ENCODE results near the gene KRT7.
"Not testable (repeated sequence)": the region's sequence is repeated elsewhere in the genome, so short reads cannot be mapped to it uniquely, and the experiment has no call there.

KRT7 gene

DNA sequence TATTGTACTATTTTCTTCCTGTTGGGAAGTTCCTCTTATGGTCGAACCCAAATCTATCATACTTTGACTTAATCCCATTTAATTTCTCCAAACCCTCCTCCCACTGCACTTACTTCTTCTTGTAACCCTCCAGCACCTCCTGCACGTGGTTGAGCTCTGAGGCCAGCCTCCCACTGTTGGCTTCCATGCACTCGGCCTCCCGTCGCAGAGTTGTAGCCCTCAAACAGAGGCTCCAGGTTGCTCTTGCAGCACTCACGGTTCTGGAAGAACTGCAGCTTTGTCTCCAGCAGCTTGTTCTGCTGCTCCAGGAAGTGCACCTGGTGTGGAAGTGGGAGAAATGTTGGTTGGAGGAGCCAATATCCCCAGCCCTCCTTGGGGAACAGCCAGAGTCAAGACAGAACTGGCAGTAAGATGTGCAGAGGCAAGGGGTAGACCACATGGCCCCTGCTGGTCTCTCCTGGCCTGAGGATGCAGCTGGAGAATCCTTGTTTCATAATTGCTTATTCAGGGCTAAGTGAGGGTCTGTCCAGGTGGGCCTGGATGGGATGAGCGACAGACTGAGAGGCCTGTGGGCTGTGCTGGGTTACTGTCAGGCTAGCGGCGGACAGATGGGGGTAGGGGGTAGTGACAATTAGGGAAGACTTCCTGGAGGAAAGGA is 23.0 kb downstream of the KRT7 start:
- no peak for DNase-seq (ENCODE audit: low read depth in 3 of 3)

DNA sequence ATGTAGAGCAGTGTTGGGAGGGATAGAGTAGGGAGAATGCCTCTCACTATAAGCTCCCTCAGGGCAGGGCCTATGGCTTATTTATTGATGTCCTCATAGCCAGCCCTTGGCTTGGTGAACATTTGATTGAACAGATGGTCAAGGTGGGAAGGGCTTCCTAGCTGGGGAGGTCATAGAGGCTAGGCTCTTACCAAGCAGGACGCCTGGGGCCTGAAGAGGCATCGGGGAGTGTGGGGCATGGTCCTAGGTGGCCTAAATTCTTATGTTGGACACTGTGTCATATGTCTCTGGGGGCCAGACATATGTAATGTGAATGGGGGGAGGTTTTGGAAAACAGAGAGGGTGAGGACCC is 23.5 kb downstream of the KRT7 start:
- DNase-seq (ENCODE audit: low read depth in 3 of 3) = no peak

- DNase-seq (ENCODE audit: low read depth in 3 of 3) = no peak
Observed at GRCh38 chr12:52257074-52257551, 24.1 kb downstream of the KRT7 start.

GRCh38 chr12:52257922-52258321 is 24.9 kb downstream of the KRT7 start:
- not testable (repeated sequence) for DNase-seq (ENCODE audit: low read depth in 3 of 3)

- no peak for DNase-seq (ENCODE audit: low read depth in 3 of 3)
Observed at GRCh38 chr12:52258335-52258901, 25.4 kb downstream of the KRT7 start.

- no peak for DNase-seq (ENCODE audit: low read depth in 3 of 3)
Observed at GRCh38 chr12:52259657-52260243, 26.7 kb downstream of the KRT7 start.

DNA sequence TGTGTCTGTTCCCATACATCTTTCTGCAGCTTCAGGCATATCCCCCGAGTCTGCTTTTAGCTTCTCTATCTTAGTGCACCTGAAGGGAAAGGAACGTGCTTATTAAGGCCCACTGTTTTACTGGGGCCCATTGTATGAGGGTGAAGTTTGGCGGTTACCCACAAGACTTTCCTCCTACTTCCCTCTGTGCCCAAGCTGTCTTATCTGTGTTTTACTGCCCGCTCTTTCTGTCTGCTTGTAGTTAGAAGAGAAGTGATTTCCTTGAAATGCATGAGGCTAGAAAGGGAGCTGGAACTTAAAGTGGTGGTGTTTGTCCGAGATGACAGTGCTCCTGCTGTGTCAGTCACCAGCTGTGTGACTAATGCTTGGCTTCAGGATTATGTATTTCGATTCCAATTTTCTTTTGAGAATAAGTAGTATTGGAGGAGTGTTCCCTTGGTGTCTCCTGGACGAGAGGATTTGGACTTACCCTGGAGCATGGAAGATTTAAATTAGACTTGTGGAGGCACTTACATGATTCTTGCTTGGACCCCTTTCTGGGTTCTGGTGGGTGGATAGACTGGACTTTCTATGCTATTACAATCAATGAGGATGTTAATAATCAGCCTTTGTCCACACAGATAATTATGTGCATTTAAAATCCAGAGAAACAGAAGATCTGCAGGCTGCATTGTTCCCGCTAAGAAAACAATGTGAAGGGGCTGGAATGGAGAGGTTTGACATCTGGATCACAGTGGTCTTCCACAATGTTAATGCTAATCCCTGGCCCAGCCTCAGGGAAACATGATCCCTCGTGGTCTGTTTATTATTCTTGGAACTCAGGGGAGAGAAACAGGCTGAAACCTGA is 27.5 kb downstream of the KRT7 start:
- DNase-seq (ENCODE audit: low read depth in 3 of 3) = no peak

GRCh38 chr12:52261208-52261484 is 28.1 kb downstream of the KRT7 start:
- DNase-seq (ENCODE audit: low read depth in 3 of 3) = no peak

DNA sequence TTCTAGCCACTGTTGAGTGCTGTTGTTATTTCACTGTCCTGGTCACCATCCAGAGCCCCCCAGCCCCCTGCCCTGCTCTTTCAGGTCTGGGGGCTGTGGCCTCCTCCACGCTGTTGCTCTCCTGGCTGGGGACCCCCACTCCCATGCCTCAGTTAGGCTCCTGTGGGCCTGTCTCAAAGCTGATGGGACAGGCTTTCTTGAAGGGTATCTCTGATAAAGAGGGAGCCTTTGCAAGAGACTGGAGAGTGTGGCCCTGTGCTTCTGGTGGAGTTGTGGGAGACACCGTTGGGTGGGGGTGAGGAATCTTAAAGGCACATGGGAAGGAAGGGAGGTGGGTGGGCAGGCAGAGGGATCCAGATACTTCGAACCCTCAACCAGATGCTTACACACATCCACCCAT is 29.2 kb downstream of the KRT7 start:
- no peak for DNase-seq (ENCODE audit: low read depth in 3 of 3)

GRCh38 chr12:52263761-52264434 is 30.9 kb downstream of the KRT7 start:
- DNase-seq (ENCODE audit: low read depth in 3 of 3) = no peak

DNA sequence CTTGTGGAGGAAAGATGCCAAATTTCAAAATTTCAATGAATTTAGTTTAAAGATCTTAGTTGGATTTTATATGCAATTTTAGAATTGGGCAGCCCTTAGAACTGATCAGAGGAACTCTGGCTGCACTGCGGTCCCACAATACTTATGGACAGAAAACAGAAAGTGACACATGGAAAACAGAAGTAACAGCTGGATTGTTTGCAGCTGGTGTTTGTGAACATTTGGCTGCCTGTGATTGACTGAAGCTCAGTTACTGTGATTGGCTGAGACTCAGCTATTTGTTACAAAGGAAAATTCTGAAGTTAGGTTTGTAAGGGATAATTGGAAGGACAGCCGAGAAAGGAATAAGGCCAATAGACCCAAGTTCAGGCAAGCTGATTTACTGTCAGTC is 31.4 kb downstream of the KRT7 start:
- DNase-seq (ENCODE audit: low read depth in 3 of 3) = no peak

GRCh38 chr12:52266514-52266913 is 33.5 kb downstream of the KRT7 start:
- DNase-seq (ENCODE audit: low read depth in 3 of 3) = no peak

DNA sequence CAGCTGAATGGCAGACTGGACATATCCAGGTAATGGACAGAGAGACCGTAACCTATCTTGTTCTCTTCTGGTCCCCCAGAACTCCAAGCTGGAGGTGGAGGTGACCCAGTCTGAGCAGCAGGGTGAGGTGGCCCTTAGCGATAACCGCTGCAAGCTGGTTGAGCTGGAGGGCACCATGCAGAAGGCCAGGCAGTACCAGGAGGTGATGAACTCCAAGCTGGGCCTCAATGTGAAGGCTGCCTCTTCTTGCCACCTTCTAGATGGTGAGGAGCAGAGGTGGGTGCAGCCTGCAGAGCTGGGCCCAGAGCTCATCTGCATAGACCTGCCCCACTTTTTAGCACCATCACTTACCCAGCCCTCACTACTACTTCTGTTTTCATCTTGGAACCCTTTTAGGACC is 34.2 kb downstream of the KRT7 start:
- DNase-seq (ENCODE audit: low read depth in 3 of 3) = no peak

GRCh38 chr12:52267699-52268098 is 34.7 kb downstream of the KRT7 start:
- no peak for DNase-seq (ENCODE audit: low read depth in 3 of 3)

DNA sequence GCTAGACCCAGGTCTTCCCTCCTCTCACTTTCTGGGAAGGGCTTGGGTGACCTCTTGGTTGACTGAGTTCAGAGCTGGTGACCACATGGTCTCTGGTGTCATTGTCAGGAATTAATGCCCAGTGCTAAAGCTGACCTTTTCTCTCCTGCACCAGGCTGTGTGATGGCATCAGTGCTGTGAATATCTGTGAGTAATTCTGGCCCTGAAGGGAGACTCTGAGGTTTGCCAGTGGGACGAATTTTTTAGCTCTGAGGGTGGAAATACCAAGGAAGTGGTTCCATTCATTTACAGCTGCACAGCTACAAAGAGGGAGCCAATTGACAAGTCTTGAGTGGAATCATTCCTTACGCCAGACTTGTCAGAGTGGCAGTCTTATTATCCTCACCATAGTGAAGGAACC is 35.2 kb downstream of the KRT7 start:
- no peak for DNase-seq (ENCODE audit: low read depth in 3 of 3)

DNA sequence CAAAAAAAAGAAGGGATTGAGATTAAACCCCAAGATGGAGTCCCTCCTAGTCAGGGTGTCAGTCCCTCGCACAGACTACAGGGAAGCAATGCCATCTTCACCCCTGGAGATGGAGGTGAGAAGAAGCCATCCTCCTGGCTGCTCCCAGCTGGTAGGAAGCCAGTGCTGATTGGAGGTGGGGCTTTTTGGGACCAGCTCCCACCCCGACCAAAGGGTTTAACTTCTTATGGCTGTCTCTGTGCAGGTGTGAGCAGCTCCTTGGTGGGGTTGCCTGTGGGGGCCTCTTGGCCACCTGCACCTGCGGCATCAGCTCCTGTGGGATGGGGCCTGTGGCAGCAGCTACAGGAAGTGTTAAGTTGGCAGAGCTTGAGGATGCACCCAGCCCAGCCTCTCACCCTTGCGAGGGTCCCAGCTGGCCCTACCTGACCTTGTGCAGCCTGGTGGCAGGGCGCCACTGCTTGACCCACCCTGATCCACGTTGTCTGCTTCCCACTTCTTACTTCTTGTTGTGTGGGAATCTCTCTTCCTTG is 37.6 kb downstream of the KRT7 start:
- no peak for DNase-seq (ENCODE audit: low read depth in 3 of 3)

DNA sequence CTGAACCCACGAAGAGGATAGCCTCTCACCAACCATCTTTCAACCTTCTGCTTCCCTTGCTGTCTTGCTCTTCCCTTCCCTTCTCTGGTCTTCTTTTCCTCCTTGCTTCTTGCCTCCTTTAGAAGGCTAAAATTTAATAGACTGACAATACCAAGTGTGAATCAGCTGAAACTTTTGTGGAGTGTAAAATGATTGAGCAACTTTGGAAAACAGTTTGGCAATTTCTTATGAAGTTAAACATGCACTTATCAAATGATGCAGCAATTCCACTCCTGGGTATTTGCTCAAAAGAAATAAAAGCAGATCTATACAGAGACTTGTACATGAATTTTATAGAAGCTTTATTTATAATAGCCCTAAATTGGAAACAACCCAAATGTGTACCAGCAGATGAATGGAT is 38.1 kb downstream of the KRT7 start:
- no peak for DNase-seq (ENCODE audit: low read depth in 3 of 3)

DNA sequence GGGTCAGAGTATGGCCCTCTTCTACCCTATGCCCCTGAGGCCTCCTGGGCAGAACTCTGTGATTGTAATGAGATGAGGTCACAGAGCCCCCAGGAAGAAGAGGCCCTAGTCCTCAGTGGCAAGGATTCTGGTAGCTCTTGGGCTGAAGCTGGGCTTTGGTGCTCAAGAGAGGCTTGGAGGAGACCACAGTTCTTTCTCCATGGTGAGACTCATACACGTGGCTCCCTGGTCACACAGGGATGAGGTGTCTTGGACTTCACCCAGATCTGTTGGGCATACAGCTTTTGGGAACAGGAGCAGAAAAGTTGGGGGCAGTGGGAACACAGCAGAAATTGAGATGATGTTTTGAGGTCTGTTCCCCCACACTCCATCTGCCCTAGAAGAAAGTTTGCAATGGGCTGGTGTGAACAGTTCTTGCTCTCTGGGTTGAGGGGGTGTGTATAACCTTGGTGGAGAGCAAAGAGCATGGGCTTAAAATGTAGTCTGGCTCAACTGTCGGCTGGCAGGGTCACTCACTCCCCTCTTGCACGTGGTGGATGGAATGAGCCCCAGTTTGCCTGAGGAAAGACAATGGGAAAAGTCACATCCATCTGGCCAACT is 41.6 kb downstream of the KRT7 start, which contains the start of gene KRT86:
Gene KRT86 (plus strand): TSS at position 125 of the 600 bp plus-strand sequence. CDS start 27,272 bp downstream, outside the sequence.
- no peak for DNase-seq (ENCODE audit: low read depth in 3 of 3)

- no peak for DNase-seq (ENCODE audit: low read depth in 3 of 3)
Observed at GRCh38 chr12:52275686-52276085, 42.6 kb downstream of the KRT7 start.

DNA sequence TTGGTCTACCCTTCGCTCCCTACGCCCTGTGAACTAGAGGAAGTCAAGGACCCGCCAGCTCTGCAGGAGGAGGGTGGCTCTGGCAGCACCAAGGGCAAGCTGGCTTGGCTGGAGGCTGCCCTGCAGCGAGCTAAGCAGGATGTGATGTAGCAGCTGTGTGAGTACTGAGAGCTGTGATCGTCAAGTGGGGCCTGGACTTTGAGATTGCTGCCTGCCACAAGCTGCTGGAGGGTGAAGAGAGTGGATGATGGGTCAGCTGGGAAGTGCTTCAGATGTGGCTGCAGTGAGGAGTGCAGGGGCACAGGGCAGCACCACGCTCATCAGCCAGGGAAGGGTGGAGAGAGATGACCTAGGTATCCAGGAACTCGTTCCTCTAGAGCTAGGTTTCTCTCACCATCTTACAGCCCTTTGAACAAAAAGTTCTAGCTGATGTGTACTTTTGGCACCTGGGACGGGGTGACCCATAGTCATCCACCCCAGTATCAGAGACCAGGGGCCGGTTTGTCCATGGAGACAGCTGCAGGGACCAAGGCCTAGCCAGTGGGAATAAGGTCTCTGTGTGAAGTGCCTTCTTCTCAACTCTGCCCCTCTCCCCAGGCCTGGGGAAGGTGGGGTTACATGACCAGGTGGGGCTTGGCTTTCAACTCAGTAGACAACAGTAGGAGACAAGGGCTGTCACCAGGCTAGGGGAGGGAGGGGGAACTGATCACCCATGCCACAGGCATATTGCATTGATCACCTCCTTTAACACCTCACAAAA is 44.6 kb downstream of the KRT7 start:
- no peak for DNase-seq (ENCODE audit: low read depth in 3 of 3)
